HEK293 (cell line): ENCODE data around the gene APPBP2.

ENCODE experiments used
- CTCF ChIA-PET: fragments of 350-600 bp; formaldehyde crosslinking; extraction: SDS; loops from one replicate; lab custom pipeline; 2021; ENCODE audit warnings: antibody characterized with exemption; lab: Yijun Ruan, JAX
- POLR2A ChIA-PET: fragments of 300-600 bp; formaldehyde crosslinking; extraction: SDS; loops from one replicate; lab custom pipeline; 2020; ENCODE audit warnings: antibody characterized with exemption, inconsistent platforms; lab: Yijun Ruan, JAX
- H3K27ac ChIP-seq: fragments of 200-500 bp; sonication (Bioruptor generic); 2 replicates; pipeline ENCODE4 v1.5.1; 2014; ENCODE audit warnings: low read depth, low read length, control low read depth, inconsistent platforms; ENCODE audit errors: extremely low read depth
- H3K36me3 ChIP-seq, 2 experiments: fragments of 200-500 bp in 1 of 2; sonication (Bioruptor generic) in 1 of 2; 1 replicate in 1 of 2; 2 replicates in 1 of 2; pipeline ENCODE4 v1.5.1; 2014 to 2017; ENCODE audit warnings: inconsistent platforms in 2 of 2, low read length in 2 of 2; ENCODE audit not compliant: control insufficient read depth in 2 of 2, insufficient read depth in 1 of 2
- H3K4me1 ChIP-seq: fragments of 200-500 bp; sonication (Bioruptor generic); 2 replicates; pipeline ENCODE4 v1.5.1; 2014; ENCODE audit warnings: mild to moderate bottlenecking, low read length, inconsistent platforms; ENCODE audit not compliant: control insufficient read depth, insufficient read depth
- H3K4me3 ChIP-seq: 2 replicates; pipeline ENCODE4 v1.5.1; 2011; ENCODE audit warnings: low read depth, mild to moderate bottlenecking, control low read depth, low read length, moderate library complexity
- H3K9me3 ChIP-seq: fragments of 200-500 bp; sonication (Bioruptor generic); 2 replicates; pipeline ENCODE4 v1.5.1; 2014; ENCODE audit warnings: low read depth, low read length, inconsistent platforms; ENCODE audit not compliant: control insufficient read depth, insufficient read depth
- GLI2 ChIP-seq: fragments of 450-650 bp; formaldehyde crosslinking; IDR thresholded peaks from 2 replicates; pipeline ENCODE4; 2017; ENCODE audit warnings: missing biosample characterization, missing genetic modification characterization, low read depth, borderline replicate concordance
- GLI4 ChIP-seq: fragments of 450-650 bp; formaldehyde crosslinking; IDR thresholded peaks from 2 replicates; pipeline ENCODE4 v1.5.1; 2016; ENCODE audit warnings: missing biosample characterization, missing genetic modification characterization
- KLF16 ChIP-seq: fragments of 450-650 bp; formaldehyde crosslinking; IDR thresholded peaks from 2 replicates; pipeline ENCODE4 v1.5.1; 2017; ENCODE audit warnings: missing biosample characterization, missing genetic modification characterization
- MZF1 ChIP-seq: fragments of 450-650 bp; formaldehyde crosslinking; IDR thresholded peaks from 2 replicates; pipeline ENCODE4 v1.5.1; 2017; ENCODE audit warnings: missing biosample characterization, missing genetic modification characterization, borderline replicate concordance
- SETDB1 ChIP-seq: IDR thresholded peaks from one replicate; pipeline ENCODE4 v1.6.1; 2017; ENCODE audit warnings: mild to moderate bottlenecking, low read length, moderate library complexity, mixed read lengths; ENCODE audit not compliant: insufficient read length
- ZBTB20 ChIP-seq: fragments of 450-650 bp; formaldehyde crosslinking; IDR thresholded peaks from 2 replicates; pipeline ENCODE4 v1.5.1; 2016; ENCODE audit warnings: missing biosample characterization, missing genetic modification characterization
- ZBTB21 ChIP-seq: fragments of 450-650 bp; formaldehyde crosslinking; IDR thresholded peaks from 2 replicates; pipeline ENCODE4 v1.5.1; 2017; ENCODE audit warnings: missing biosample characterization, missing genetic modification characterization
- ZBTB26 ChIP-seq: fragments of 450-650 bp; formaldehyde crosslinking; optimal IDR thresholded peaks from 2 replicates; pipeline ENCODE3; 2016; ENCODE audit warnings: missing biosample characterization, mild to moderate bottlenecking, missing genetic modification characterization
- ZBTB8A ChIP-seq: fragments of 450-650 bp; formaldehyde crosslinking; IDR thresholded peaks from 2 replicates; pipeline ENCODE4 v1.5.1; 2016; ENCODE audit warnings: missing biosample characterization, missing genetic modification characterization
- ZNF10 ChIP-seq: fragments of 450-650 bp; formaldehyde crosslinking; IDR thresholded peaks from 2 replicates; pipeline ENCODE4 v1.5.1; 2017; ENCODE audit warnings: missing biosample characterization, missing genetic modification characterization
- ZNF121 ChIP-seq: fragments of 450-650 bp; formaldehyde crosslinking; IDR thresholded peaks from 2 replicates; pipeline ENCODE4 v1.5.1; 2016; ENCODE audit warnings: missing biosample characterization, missing genetic modification characterization
- ZNF155 ChIP-seq: fragments of 450-650 bp; formaldehyde crosslinking; IDR thresholded peaks from 2 replicates; pipeline ENCODE4 v1.5.1; 2016; ENCODE audit warnings: missing biosample characterization, missing genetic modification characterization
- ZNF202 ChIP-seq: fragments of 450-650 bp; formaldehyde crosslinking; IDR thresholded peaks from 2 replicates; pipeline ENCODE4 v1.5.1; 2016; ENCODE audit warnings: missing biosample characterization, missing genetic modification characterization, borderline replicate concordance
- ZNF221 ChIP-seq: fragments of 450-650 bp; formaldehyde crosslinking; IDR thresholded peaks from 2 replicates; pipeline ENCODE4 v1.5.1; 2017; ENCODE audit warnings: missing biosample characterization, missing genetic modification characterization, borderline replicate concordance
- ZNF24 ChIP-seq: fragments of 450-650 bp; formaldehyde crosslinking; IDR thresholded peaks from 2 replicates; pipeline ENCODE4 v1.5.1; 2016; ENCODE audit warnings: missing biosample characterization, missing genetic modification characterization
- ZNF26 ChIP-seq: fragments of 450-650 bp; formaldehyde crosslinking; IDR thresholded peaks from 2 replicates; pipeline ENCODE4 v1.5.1; 2016; ENCODE audit warnings: missing biosample characterization, missing genetic modification characterization
- ZNF280C ChIP-seq: fragments of 450-650 bp; formaldehyde crosslinking; IDR thresholded peaks from 2 replicates; pipeline ENCODE4 v1.5.1; 2016; ENCODE audit warnings: missing biosample characterization, missing genetic modification characterization
- ZNF324 ChIP-seq: fragments of 450-650 bp; formaldehyde crosslinking; IDR thresholded peaks from 2 replicates; pipeline ENCODE4 v1.5.1; 2016; ENCODE audit warnings: missing biosample characterization, missing genetic modification characterization
- ZNF488 ChIP-seq: fragments of 450-650 bp; formaldehyde crosslinking; IDR thresholded peaks from 2 replicates; pipeline ENCODE4 v1.5.1; 2016; ENCODE audit warnings: missing biosample characterization, missing genetic modification characterization
- ZNF513 ChIP-seq: fragments of 450-650 bp; IDR thresholded peaks from 2 replicates; pipeline ENCODE4 v1.5.1; 2018; ENCODE audit warnings: missing biosample characterization, missing genetic modification characterization
- ZNF558 ChIP-seq: fragments of 450-650 bp; formaldehyde crosslinking; IDR thresholded peaks from 2 replicates; pipeline ENCODE4 v1.5.1; 2016; ENCODE audit warnings: missing biosample characterization, missing genetic modification characterization
- ZNF654 ChIP-seq: fragments of 450-650 bp; formaldehyde crosslinking; IDR thresholded peaks from 2 replicates; pipeline ENCODE4 v1.5.1; 2016; ENCODE audit warnings: low read depth, missing biosample characterization, missing genetic modification characterization
- ZNF76 ChIP-seq: fragments of 450-650 bp; formaldehyde crosslinking; IDR thresholded peaks from 2 replicates; pipeline ENCODE4; 2016; ENCODE audit warnings: low read depth, missing biosample characterization, missing genetic modification characterization, borderline replicate concordance

APPBP2 gene

GRCh38 chr17:60563743-60564142 is 37.7 kb upstream of the APPBP2 start (continued):
- TF ChIP-seq ZBTB8A (tag by site-specific recombination) (no peak), ZNF280C (tag by site-specific recombination) (no peak), KLF16 (tag by site-specific recombination) (no peak), ZNF155 (tag by site-specific recombination) (no peak), ZNF221 (tag by site-specific recombination) (no peak), ZNF24 (no peak), ZBTB20 (no peak), ZNF202 (tag by site-specific recombination) (no peak)

- no peak for TF ChIP-seq SETDB1
- TF ChIP-seq ZBTB21, result no peak
- TF ChIP-seq ZNF26 (tag by site-specific recombination), result no peak
- no peak for TF ChIP-seq GLI4 (tag by site-specific recombination)
- no peak for TF ChIP-seq ZBTB26 (tag by site-specific recombination)
- no peak for TF ChIP-seq ZNF513
- no peak for TF ChIP-seq ZNF558 (tag by site-specific recombination)
- no peak for TF ChIP-seq ZNF76
- no peak overlapping the region for H3K27ac ChIP-seq
- H3K4me1 ChIP-seq, result no peaks in the 10 kb centered on the region
- CTCF ChIA-PET, result interaction anchor here (0.9 to 1.0 kb wide), 2 partner anchors 10 to 14 kb away, joined by 3 to 4 read pairs; no protein-coding TSS in a partner anchor
- H3K9me3 ChIP-seq, result no peaks in the 10 kb centered on the region
- no peaks in the 10 kb centered on the region for H3K36me3 ChIP-seq
- POLR2A ChIA-PET, result interaction anchor here (1.0 kb wide), 1 partner anchor 36 kb away, joined by 5 read pairs; the partner anchor contains the start of gene APPBP2
- H3K4me3 ChIP-seq, result no peak overlapping the region
Observed at GRCh38 chr17:60562421-60562820, 36.4 kb upstream of the APPBP2 start.

- CTCF ChIA-PET, result no interaction called here
- POLR2A ChIA-PET, result no interaction called here
- Histone ChIP-seq H3K36me3 (no peaks in the 10 kb centered on the region), H3K27ac (no peak overlapping the region), H3K4me3 (no peak overlapping the region), H3K9me3 (no peaks in the 10 kb centered on the region), H3K4me1 (no peaks in the 10 kb centered on the region)
- TF ChIP-seq ZNF488 (no peak), ZNF121 (tag by site-specific recombination) (no peak), ZNF654 (tag by site-specific recombination) (no peak), ZNF10 (no peak), ZNF324 (tag by site-specific recombination) (no peak), SETDB1 (no peak), GLI2 (tag by site-specific recombination) (no peak), MZF1 (no peak)
Observed at GRCh38 chr17:60560860-60561257, 34.8 kb upstream of the APPBP2 start.
